Measurements from ENCODE around the gene ZNF71. TPM values are rescaled to one million over a fixed set of nuclear protein-coding genes. Genes with fewer than 3 reads are reported as not detected.
A peak's percentile ranks its signal among the peaks of the same experiment; 100 is the strongest.

ZNF71 gene
- total RNA-seq, 3 donors from 2014 or later = 5.4 to 9.8 (median 8.9) TPM

DNA sequence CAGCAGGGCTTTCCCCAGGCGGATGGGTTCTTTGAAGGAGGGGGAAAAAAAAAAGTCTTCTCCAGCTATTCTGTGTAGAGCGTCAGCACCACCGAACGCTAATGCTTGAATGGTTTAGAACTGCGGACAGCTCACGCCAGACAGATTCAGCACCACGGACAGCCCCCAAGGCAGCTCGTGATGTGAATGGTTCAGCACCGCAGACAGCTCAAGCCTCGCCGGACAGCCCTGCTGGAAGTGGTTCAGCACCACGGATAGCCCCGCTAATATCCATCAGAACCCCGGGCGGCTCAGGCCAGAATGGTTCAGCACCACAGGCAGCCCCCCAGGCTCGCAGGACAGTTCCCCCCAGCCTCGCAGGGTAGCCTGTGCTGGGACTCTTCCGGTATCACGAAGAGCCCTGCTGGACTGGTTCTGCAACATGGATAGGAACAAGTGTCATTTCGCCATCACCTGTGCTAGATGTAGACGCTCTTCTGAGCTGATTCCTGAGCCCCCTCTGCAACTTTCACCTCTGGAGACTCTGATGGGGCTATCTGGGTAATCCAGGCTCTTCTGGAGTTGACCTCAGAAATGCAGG, 43.0 kb downstream of the ZNF71 start:
- TF ChIP-seq POLR2AphosphoS5 (IDR thresholded peaks at IDR 0.05) (peak in 1 of 3 donors; percentile 40), POLR2A (IDR thresholded peaks at IDR 0.05) (no peak)
- TF ChIP-seq, protein P1, sequence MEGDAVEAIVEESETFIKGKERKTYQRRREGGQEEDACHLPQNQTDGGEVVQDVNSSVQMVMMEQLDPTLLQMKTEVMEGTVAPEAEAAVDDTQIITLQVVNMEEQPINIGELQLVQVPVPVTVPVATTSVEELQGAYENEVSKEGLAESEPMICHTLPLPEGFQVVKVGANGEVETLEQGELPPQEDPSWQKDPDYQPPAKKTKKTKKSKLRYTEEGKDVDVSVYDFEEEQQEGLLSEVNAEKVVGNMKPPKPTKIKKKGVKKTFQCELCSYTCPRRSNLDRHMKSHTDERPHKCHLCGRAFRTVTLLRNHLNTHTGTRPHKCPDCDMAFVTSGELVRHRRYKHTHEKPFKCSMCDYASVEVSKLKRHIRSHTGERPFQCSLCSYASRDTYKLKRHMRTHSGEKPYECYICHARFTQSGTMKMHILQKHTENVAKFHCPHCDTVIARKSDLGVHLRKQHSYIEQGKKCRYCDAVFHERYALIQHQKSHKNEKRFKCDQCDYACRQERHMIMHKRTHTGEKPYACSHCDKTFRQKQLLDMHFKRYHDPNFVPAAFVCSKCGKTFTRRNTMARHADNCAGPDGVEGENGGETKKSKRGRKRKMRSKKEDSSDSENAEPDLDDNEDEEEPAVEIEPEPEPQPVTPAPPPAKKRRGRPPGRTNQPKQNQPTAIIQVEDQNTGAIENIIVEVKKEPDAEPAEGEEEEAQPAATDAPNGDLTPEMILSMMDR (IDR thresholded peaks at IDR 0.05) = no peak

DNA sequence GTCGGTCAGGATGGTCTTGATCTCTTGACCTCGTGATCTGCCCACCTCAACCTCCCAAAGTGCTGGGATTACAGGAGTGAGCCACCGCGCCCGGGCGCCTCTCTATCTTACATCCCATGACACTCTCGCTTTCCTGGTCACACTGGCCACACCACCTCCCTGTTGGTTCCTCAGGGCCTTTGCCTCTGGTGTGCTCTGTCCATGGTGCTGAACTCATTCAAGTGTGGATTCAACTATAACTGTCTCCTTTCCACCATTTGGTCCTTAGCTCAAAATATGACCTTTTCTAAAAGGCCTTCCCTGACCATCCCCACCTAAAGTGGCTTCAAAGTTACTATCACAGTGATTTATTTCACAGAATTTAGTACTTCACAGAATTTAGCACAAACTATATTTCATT, 44.1 kb downstream of the ZNF71 start:
- H3K9me3 ChIP-seq = peaks cover 0 to 32% of the 10 kb centered on the region in 2 donors
- intact Hi-C loops (cut with DNase I; ENCODE audit: low total_unique reads) = no loop called here
- peaks cover 0 to 18% of the 10 kb centered on the region in 2 donors for H3K27me3 ChIP-seq
- DNase-seq (ENCODE audit: low spot score in 2 of 2) = no peak
- H3K27ac ChIP-seq = no peak overlapping the region
- no peaks in the 10 kb centered on the region for H3K36me3 ChIP-seq
- no peaks in the 10 kb centered on the region for H3K4me1 ChIP-seq
- no peak overlapping the region for H3K4me3 ChIP-seq
- no peak for TF ChIP-seq POLR2AphosphoS5 (IDR thresholded peaks at IDR 0.05)

More for the DNA sequence above, 43.0 kb downstream of the ZNF71 start:
- peak; percentile 31 to 76 for DNase-seq (ENCODE audit: low spot score in 2 of 2)
- H3K27ac ChIP-seq = no peak overlapping the region
- H3K9me3 ChIP-seq = peaks cover 10 to 33% of the 10 kb centered on the region in 2 donors
- H3K27me3 ChIP-seq = peaks cover 0 to 10% of the 10 kb centered on the region in 2 donors
- intact Hi-C loops (cut with DNase I; ENCODE audit: low total_unique reads) = no loop called here
- H3K4me3 ChIP-seq = no peak overlapping the region
- H3K4me1 ChIP-seq = no peaks in the 10 kb centered on the region
- H3K36me3 ChIP-seq = no peaks in the 10 kb centered on the region

DNA sequence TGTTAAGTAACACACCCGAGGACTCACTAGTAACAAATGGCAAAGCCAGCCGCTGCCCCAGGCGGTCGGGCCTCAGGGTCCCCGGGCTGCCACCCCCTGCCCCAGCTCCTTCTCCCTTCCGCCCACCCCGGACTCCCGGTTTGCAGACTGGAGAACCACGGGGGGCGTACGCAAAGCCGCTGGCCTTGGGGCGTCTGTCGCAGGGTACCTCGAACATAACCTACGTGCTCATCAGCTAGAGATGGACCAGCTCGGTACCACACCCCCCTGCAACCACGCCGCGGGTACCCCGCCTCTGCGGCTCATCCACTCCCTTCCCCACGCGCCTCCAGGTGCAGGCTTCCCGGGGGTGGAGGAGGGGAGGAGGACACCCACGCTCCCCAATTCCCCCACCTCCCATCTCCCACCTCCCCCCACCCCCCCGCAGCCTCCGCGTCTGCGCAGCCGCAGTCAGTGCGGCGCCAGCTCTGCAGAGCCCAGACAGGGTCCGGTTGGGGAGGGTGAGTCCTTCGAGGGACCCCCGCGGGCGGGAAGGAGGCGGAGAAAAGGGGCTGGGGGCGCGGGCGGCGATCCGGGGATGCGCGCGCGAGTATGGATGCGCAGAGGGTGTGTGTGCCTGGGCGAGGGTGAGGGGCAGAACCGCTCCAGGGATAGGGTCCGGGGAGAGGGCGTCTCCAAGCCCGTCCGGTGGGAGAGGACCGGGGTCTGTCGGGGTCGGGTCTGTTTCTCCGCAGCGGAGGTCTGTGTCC, 47.8 kb downstream of the ZNF71 start, which contains the start of gene SMIM17:
SMIM17 (plus strand) TSS at position 449 of the 749 bp plus-strand sequence. CDS start 2,509 bp downstream, outside the sequence.
- TF ChIP-seq, protein P1 (IDR thresholded peaks at IDR 0.05) = no peak
- no peak for TF ChIP-seq POLR2AphosphoS5 (IDR thresholded peaks at IDR 0.05)
- no peak for TF ChIP-seq POLR2A (IDR thresholded peaks at IDR 0.05)
- Histone ChIP-seq H3K27me3 (peaks cover 0 to 18% of the 10 kb centered on the region in 2 donors), H3K36me3 (no peaks in the 10 kb centered on the region), H3K9me3 (peaks cover 4 to 35% of the 10 kb centered on the region in 2 donors), H3K4me1 (no peaks in the 10 kb centered on the region), H3K27ac (no peak within 1 kb of the TSS), H3K4me3 (no peak within 1 kb of the TSS)
- intact Hi-C loops (cut with DNase I; ENCODE audit: low total_unique reads) = no loop called here
- DNase-seq (ENCODE audit: low spot score in 2 of 2) = no peak

DNA sequence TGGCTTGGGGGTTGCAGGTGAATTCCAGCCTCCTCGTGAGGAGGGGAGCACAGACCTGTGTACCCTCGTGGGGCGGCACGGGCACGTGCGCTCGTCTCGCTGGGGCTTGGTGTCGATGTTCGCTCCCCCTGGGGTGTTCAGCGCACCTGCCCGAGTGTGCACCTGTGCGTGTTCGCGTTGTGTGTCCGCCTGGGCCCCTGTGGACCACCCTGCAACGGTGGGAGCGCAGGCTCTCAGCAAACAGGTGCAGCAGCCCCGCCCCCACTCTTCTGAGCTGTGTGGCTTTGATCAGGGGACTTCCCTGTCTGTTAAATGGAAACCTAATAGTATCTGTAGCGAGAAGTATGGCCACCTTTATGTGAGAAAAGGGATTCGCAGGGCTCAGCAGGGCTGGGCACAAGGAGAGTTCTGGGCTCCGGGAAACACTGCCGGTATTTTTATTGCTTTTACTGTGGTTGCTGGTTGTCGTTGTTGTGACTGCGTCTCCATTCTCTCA, 48.4 kb downstream of the ZNF71 start:
- H3K4me1 ChIP-seq = no peaks in the 10 kb centered on the region
- H3K4me3 ChIP-seq = no peak overlapping the region
- peaks cover 0 to 18% of the 10 kb centered on the region in 2 donors for H3K27me3 ChIP-seq
- intact Hi-C loops (cut with DNase I; ENCODE audit: low total_unique reads) = no loop called here
- TF ChIP-seq, protein P1 (IDR thresholded peaks at IDR 0.05) = no peak
- TF ChIP-seq POLR2AphosphoS5 (IDR thresholded peaks at IDR 0.05) (no peak), POLR2A (IDR thresholded peaks at IDR 0.05) (no peak)
- H3K27ac ChIP-seq = no peak overlapping the region
- peaks cover 4 to 28% of the 10 kb centered on the region in 2 donors for H3K9me3 ChIP-seq
- no peak for DNase-seq (ENCODE audit: low spot score in 2 of 2)
- H3K36me3 ChIP-seq = no peaks in the 10 kb centered on the region

DNA sequence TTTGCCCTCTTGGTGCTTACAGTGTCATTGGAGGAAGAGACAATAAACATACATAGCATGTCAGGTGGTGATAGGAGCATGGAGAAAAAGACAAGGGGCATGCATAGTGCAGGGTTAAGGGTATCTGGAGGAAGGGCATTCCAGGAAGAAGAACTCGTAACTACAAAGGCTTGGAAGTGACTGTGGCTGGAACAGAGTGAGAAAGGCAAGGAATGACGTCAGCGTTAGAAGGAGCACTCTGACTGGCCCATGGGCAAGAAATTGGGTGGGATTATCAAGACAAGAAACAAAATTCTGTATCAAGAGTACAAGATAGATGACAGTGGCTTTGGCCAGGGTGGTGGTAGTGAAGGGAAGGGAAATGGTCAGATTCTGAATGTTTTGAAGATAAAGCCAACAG, 59.0 kb downstream of the ZNF71 start:
- intact Hi-C loops (cut with DNase I; ENCODE audit: low total_unique reads) = loop anchor here (10.0 kb wide), 1 partner anchor 1479 kb away; no protein-coding TSS in a partner anchor
- Histone ChIP-seq H3K36me3 (no peaks in the 10 kb centered on the region), H3K9me3 (peaks cover 12 to 14% of the 10 kb centered on the region in 2 donors), H3K27me3 (no peaks in the 10 kb centered on the region), H3K27ac (no peak overlapping the region), H3K4me3 (no peak overlapping the region), H3K4me1 (no peaks in the 10 kb centered on the region)
- DNase-seq (ENCODE audit: low spot score in 2 of 2) = no peak
- TF ChIP-seq, protein P1 (IDR thresholded peaks at IDR 0.05) = no peak
- TF ChIP-seq POLR2A (IDR thresholded peaks at IDR 0.05) = no peak
- no peak for TF ChIP-seq POLR2AphosphoS5 (IDR thresholded peaks at IDR 0.05)
